Spleen (tissue), 11 donors: Measurements from ENCODE around the gene PVALB. TPM values are rescaled to one million over a fixed set of nuclear protein-coding genes. Genes with fewer than 3 reads are reported as not detected.
A peak's percentile ranks its signal among the peaks of the same experiment; 100 is the strongest.

ENCODE experiments used
- DNase-seq: peaks from one replicate; pipeline ENCODE4 v3.0.0-alpha.2; 2020
- H3K27ac ChIP-seq, 8 donors: fragments of 200-600 bp; sonication (generic) in 7 of 8; 1 replicate in 4 of 8; 2 replicates in 4 of 8; pipeline versions ENCODE4 v1.5.0 to v1.8.0; 2016 to 2021; ENCODE audit warnings: inconsistent platforms in 4 of 8, mild to moderate bottlenecking in 4 of 8, moderate library complexity in 1 of 8
- H3K27me3 ChIP-seq, 7 donors: fragments of 200-600 bp; sonication (generic) in 6 of 7; replicated peaks in 1 of 7; 1 replicate in 4 of 7; 2 replicates in 3 of 7; pipeline versions ENCODE4 v1.5.0 to v1.8.0; 2016 to 2021; ENCODE audit warnings: inconsistent platforms in 3 of 7, mild to moderate bottlenecking in 1 of 7
- H3K36me3 ChIP-seq, 6 donors: fragments of 200-600 bp; sonication (generic) in 5 of 6; 1 replicate in 4 of 6; 2 replicates in 2 of 6; pipeline versions ENCODE4 v1.5.0 to v1.8.0; 2016 to 2021; ENCODE audit warnings: inconsistent platforms in 2 of 6
- H3K4me1 ChIP-seq, 6 donors: fragments of 200-600 bp; sonication (generic) in 5 of 6; 1 replicate in 3 of 6; 2 replicates in 3 of 6; pipeline versions ENCODE4 v1.5.0 to v1.8.0; 2016 to 2021; ENCODE audit warnings: inconsistent platforms in 3 of 6
- H3K4me3 ChIP-seq, 8 donors: fragments of 200-600 bp; sonication (generic) in 7 of 8; 1 replicate in 4 of 8; 2 replicates in 4 of 8; pipeline versions ENCODE4 v1.5.0 to v1.8.0; 2016 to 2021; ENCODE audit warnings: inconsistent platforms in 4 of 8, mild to moderate bottlenecking in 4 of 8, moderate library complexity in 2 of 8
- H3K9me3 ChIP-seq, 8 donors: fragments of 200-600 bp; sonication (generic) in 7 of 8; 1 replicate in 4 of 8; 2 replicates in 4 of 8; pipeline versions ENCODE4 v1.5.0 to v1.8.0; 2016 to 2021; ENCODE audit warnings: inconsistent platforms in 4 of 8
- POLR2A ChIP-seq, 3 donors: fragments of 450-650 bp; IDR thresholded peaks; one replicate each; pipeline ENCODE4 v1.5.1; 2017; ENCODE audit warnings: antibody characterized with exemption in 3 of 3, mild to moderate bottlenecking in 1 of 3
- POLR2AphosphoS5 ChIP-seq, 3 donors: sonication (generic); formaldehyde crosslinking; IDR thresholded peaks; one replicate each; pipeline ENCODE4 v1.5.1; 2017; ENCODE audit warnings: antibody characterized with exemption in 3 of 3
- WGBS, 5 donors: extraction: QIAGEN DNeasy Blood & Tissue Kit in 3 of 5; methylation state at CpG; one replicate each; pipeline versions ENCODE4 v1.1.5 to v1.1.7; 2013 to 2018; 5-methylcytosine and 5-hydroxymethylcytosine counted together
- intact Hi-C: fragments of 100-400 bp; cut with DNase I; formaldehyde crosslinking; loops from one replicate; pipeline ENCODE4 v1.15.0; 2023; ENCODE audit warnings: low total_unique reads
- polyA plus RNA-seq, 3 donors: library from polyadenylated mRNA; stranded (reverse); fragments of 200-250 nt; gene quantifications; one replicate each; pipeline ENCODE4 v1.2.1, GENCODE V29; 2013
- total RNA-seq, 7 donors: library from RNA; depleted of rRNA in 3 of 7; stranded (reverse); fragments of >200 nt in 3 of 7; fragmentation: NEBNext Ultra II Directional in 4 of 7; extraction: Animal tissue kit (Norgen Biotek cat#: 25700) in 4 of 7; gene quantifications; one replicate each; pipeline versions ENCODE4 v1.1.0 to v1.2.1, GENCODE V29; 2016 to 2021
- TF ChIP-seq, protein P1 (sequence below), 11 experiments: fragments of 200-600 bp in 7 of 11; fragments of 450-650 bp in 4 of 11; sonication (generic) in 4 of 11; IDR thresholded peaks in 8 of 11; conservative IDR thresholded peaks in 3 of 11; 1 replicate in 7 of 11; 2 replicates in 4 of 11; pipeline versions ENCODE4 v1.4.0 to v1.8.0; 2016 to 2021; ENCODE audit warnings: antibody characterized with exemption in 11 of 11, inconsistent platforms in 4 of 11, mild to moderate bottlenecking in 1 of 11
- donor health status: healthy with polysubstance abuse.
- donor health status: DM: no; HTN: no; CAD: no; lungs with moderate emphysema.
- donor health status: DM: no; HTN: no; CAD: no.
- donor health status: Bipolar disorder and iron deficiency.
- donor health status: healthy.
- donor health status: DM: no; HTN: no; CAD: no.
- donor health status: DM: yes; HTN: yes; CAD: no.

Gene PVALB
- total and polyA plus RNA-seq, 10 donors = 0.52 to 3.2 (median 1.00) TPM; not detected in 2

DNA sequence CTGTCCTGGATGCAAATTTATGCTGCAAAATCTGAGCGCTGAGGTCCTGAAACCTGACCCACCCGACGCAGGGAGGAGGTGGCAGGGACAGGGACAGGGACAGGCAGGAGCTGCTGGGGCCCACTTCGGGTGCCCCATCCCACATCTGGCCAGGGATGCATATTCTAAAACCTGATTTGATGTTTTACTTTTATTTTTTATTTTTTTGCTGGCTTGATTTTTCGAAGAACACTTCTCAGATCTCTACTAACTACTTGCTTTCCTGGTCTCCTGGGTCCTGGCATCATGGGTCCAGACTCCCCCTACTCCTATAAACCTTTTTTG is 652 bp upstream of the PVALB start:
- H3K9me3 ChIP-seq = no peaks in the 10 kb centered on the region
- H3K4me3 ChIP-seq = no peak overlapping the region
- no peak overlapping the region for H3K27ac ChIP-seq
- WGBS, 5 donors = 34 to 51% (median 45%) methylated on average over 5 of the region's 5 CpGs
- H3K4me1 ChIP-seq = peaks cover 7 to 26% (median 15%) of the 10 kb centered on the region in 6 donors
- intact Hi-C loops = no loop called here
- H3K27me3 ChIP-seq = peaks cover 3 to 87% (median 36%) of the 10 kb centered on the region in 7 donors
- no peak for DNase-seq
- TF ChIP-seq, protein P1, sequence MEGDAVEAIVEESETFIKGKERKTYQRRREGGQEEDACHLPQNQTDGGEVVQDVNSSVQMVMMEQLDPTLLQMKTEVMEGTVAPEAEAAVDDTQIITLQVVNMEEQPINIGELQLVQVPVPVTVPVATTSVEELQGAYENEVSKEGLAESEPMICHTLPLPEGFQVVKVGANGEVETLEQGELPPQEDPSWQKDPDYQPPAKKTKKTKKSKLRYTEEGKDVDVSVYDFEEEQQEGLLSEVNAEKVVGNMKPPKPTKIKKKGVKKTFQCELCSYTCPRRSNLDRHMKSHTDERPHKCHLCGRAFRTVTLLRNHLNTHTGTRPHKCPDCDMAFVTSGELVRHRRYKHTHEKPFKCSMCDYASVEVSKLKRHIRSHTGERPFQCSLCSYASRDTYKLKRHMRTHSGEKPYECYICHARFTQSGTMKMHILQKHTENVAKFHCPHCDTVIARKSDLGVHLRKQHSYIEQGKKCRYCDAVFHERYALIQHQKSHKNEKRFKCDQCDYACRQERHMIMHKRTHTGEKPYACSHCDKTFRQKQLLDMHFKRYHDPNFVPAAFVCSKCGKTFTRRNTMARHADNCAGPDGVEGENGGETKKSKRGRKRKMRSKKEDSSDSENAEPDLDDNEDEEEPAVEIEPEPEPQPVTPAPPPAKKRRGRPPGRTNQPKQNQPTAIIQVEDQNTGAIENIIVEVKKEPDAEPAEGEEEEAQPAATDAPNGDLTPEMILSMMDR (IDR thresholded peaks at IDR 0.05 in 8 of 11, conservative IDR thresholded peaks at IDR 0.05 in 3 of 11) = no peak
- TF ChIP-seq POLR2A (IDR thresholded peaks at IDR 0.05) = no peak
- TF ChIP-seq POLR2AphosphoS5 (IDR thresholded peaks at IDR 0.05) = no peak
- no peaks in the 10 kb centered on the region for H3K36me3 ChIP-seq

DNA sequence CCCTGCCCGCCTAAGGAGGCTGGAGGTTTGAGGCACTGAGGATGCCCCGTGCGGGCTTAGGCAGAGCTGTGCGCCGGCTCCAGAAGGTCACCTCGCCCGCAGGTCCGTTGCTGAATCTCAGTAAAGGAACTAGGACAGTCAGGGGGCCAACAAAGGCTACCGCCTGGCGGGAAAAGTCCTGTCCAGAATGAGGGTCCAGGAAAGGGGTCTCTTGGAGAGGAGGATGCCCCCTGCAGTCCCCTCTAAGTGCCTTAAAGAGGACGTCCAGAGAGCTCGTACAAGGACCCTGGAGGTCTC is 548 bp downstream of the PVALB start:
- 1 to 4% (median 2%) methylated on average over 9 to 12 of the region's 12 CpGs for WGBS, 5 donors
- no peak for DNase-seq
- peaks cover 7 to 26% (median 15%) of the 10 kb centered on the region in 6 donors for H3K4me1 ChIP-seq
- TF ChIP-seq POLR2AphosphoS5 (IDR thresholded peaks at IDR 0.05) (no peak), POLR2A (IDR thresholded peaks at IDR 0.05) (no peak)
- TF ChIP-seq, protein P1 (IDR thresholded peaks at IDR 0.05 in 8 of 11, conservative IDR thresholded peaks at IDR 0.05 in 3 of 11) = no peak
- H3K9me3 ChIP-seq = no peaks in the 10 kb centered on the region
- H3K27me3 ChIP-seq = peaks cover 3 to 84% (median 36%) of the 10 kb centered on the region in 7 donors
- no peak overlapping the region for H3K27ac ChIP-seq
- H3K36me3 ChIP-seq = no peaks in the 10 kb centered on the region
- H3K4me3 ChIP-seq = peak overlapping the region in 4 of 8 donors; percentile 11 to 57 (median 28)
- intact Hi-C loops = no loop called here

DNA sequence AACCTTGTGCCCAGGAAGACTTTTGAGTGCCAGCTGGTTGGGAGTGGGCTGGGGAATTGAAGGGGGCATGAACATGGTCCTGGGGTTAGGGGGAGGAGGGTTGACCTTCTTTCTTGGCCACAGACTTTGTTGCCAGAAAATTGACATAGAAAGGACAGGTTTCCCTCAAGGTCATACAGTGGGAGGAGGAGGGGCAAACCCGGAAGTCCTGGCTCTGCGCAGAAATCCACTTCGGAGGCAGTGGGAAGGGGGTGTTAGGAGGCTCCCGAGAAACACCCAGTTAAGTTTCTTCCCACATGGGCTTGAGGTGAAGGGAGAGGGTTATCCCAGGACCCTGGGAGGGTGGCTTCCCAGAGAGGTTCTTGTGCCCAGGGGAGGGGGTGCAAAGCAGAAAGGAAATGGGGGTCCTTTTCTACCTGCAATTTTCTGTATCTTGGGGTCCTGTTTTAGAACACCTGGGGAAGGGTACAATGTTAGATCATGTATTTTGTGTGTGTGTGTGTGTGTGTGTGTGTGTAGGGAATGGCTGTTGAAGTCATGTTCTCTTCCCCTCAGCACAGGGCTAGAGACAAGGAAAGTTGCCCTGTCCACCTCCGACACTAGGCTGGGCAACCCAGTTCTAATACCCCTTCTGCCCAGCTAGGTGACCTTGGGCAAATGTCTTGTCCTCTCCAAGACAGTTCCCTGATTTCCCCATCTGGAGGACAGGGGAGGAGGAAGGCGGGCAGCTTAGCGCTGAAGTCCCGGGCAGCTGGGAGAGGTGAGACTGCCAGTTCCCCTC is 1.1 kb downstream of the PVALB start:
- H3K4me3 ChIP-seq = peak overlapping the region in 1 of 8 donors; percentile 23
- intact Hi-C loops = no loop called here
- H3K4me1 ChIP-seq = peaks cover 7 to 26% (median 15%) of the 10 kb centered on the region in 6 donors
- H3K36me3 ChIP-seq = no peaks in the 10 kb centered on the region
- DNase-seq = no peak
- WGBS, 5 donors = 32 to 47% (median 34%) methylated on average over 7 to 8 of the region's 8 CpGs
- TF ChIP-seq, protein P1 (IDR thresholded peaks at IDR 0.05 in 8 of 11, conservative IDR thresholded peaks at IDR 0.05 in 3 of 11) = no peak
- TF ChIP-seq POLR2A (IDR thresholded peaks at IDR 0.05) (no peak), POLR2AphosphoS5 (IDR thresholded peaks at IDR 0.05) (no peak)
- no peak overlapping the region for H3K27ac ChIP-seq
- no peaks in the 10 kb centered on the region for H3K9me3 ChIP-seq
- H3K27me3 ChIP-seq = peaks cover 3 to 78% (median 36%) of the 10 kb centered on the region in 7 donors

DNA sequence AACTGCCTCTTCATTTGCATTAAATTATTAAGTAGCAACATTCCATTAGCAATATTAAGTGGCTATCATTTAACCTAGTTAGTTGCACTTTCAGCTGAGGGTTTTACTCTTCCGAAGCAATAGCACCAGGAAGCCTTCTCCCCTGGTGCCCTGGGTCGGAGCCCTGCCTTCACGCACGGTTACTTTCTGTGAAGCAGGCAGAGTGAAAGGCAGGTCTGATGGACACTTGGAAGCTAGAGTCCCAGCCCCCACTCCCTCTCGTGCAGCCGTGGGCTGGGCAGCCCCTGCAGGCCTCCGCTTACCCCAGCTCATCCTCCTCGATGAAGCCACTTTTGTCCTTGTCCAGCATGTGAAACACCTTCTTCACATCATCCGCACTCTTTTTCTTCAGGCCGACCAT is 2.0 kb downstream of the PVALB start:
- 65 to 81% (median 73%) methylated on average over 10 of the region's 10 CpGs for WGBS, 5 donors
- Histone ChIP-seq H3K36me3 (no peaks in the 10 kb centered on the region), H3K27me3 (peaks cover 3 to 69% (median 36%) of the 10 kb centered on the region in 7 donors), H3K9me3 (no peaks in the 10 kb centered on the region), H3K4me3 (no peak overlapping the region), H3K4me1 (peaks cover 7 to 26% (median 15%) of the 10 kb centered on the region in 6 donors), H3K27ac (no peak overlapping the region)
- no peak for DNase-seq
- intact Hi-C loops = no loop called here
- TF ChIP-seq, protein P1 (IDR thresholded peaks at IDR 0.05 in 8 of 11, conservative IDR thresholded peaks at IDR 0.05 in 3 of 11) = no peak
- no peak for TF ChIP-seq POLR2A (IDR thresholded peaks at IDR 0.05)
- no peak for TF ChIP-seq POLR2AphosphoS5 (IDR thresholded peaks at IDR 0.05)
